NCI-H1417 (cell line): Measurements from ENCODE around the gene CEP72.

Source experiments
- DNase-seq, 3 experiments: peaks; one replicate each; lab custom pipeline; 2025; lab: John Stamatoyannopoulos, UW

The CEP72 gene

DNA sequence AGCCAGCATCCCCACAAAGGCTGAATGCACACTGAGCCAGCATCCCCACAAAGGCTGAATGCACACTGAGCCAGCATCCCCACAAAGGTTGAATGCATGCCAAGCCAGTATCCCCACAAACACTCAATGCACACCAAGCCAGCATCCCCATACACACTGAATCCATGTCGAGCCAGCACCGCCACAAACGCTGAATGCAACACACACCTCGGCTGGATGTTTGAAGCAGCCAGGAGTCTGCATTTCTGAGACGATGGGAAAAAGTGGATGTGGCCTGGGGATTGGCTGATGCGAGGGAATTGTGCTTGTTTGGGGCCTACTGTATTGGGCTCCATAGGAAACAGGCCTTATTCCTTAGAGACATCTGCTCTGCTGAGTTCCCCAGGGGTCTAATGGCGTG is 30.9 kb upstream of the CEP72 start:
- DNase-seq = no peak

DNA sequence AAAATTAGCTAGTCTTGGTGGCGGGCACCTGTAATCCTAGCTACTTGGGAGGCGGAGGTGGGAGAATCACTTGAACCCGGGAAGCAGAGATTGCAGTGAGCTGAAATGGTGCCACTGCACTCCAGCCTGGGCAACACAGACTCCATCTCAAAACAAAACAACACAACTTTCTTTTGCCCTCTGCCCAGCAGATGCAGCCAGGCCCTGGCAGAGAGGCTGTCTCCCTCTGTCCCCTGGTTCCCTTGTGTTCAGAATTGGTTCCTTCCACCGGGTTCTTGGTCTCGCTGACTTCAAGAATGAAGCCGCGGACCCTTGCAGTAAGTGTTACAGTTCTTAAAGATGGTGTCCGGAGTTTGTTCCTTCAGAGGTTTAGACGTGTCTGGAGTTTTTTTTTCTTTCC is 30.2 kb upstream of the CEP72 start:
- no peak for DNase-seq

DNA sequence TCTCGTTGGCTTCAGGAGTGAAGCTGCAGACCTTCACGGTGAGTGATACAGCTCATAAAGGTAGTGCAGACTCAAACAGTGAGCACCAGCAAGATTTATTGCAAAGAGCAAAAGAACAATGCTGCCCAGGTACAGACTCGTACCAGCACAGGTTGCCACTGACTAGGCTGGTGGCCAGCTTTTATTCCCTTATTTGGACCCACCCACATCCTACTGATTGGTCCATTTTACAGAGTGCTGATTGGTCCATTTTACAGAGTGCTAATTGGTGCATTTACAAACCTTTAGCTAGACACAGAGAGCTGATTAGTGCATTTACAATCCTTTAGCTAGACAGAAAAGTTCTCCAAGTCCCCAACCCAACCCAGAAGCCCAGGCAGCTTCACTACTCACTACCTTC is 29.7 kb upstream of the CEP72 start:
- DNase-seq = peak in 1 of 3 experiments; percentile 43

DNA sequence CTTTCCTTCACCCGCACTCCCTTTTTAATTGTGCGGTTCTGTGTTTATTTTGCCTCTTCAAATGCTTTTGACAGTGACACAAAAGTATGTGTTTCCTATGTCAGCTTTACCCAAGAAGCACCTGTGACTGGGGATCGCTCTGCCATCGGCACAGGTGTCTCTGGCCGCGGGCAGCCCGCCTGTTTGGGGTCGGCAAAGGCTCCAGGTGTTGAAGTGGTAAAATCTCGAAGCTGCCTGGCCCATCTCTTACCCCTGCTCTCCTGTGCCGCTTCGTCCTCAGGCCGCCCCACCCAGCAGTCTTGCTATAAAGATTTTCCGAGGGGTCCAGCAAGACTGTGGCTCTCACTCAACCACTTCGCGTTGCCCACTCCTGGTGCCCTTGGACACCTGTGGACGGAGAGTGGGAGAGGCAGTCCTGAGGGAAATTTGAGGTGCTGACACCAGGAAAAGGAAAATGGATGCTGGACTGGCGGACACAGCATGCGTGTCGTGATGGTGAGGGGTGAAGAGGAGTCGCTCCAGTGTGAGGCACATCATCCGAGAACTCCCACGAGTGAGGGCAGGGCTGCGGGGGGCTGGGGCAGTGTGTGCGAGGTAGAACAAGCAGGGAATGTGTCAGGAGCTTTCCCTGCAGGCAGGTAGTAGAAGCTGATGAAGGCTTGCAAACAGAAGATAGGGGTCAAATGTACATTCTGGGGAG is 29.1 kb upstream of the CEP72 start:
- DNase-seq = peak in 1 of 3 experiments; percentile 48

DNA sequence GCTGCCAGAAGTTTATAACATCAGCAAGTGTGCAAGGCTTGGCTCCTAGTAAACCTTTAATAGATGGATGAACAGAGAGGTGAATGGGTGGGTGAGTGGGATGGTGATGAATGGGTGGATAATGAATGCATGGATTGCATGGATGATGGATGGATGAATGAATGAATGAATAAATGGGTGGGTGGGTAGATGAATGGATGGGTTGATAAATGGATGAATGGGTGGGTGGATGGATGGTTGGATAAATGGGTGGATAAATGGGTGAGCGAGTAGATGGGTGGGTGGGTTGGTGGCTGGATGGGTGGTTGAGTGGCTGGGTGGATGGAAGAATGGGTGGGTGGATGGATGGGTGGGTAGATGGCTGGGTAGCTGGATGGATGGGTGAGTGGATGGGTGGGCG is 28.5 kb upstream of the CEP72 start:
- DNase-seq = no peak

DNA sequence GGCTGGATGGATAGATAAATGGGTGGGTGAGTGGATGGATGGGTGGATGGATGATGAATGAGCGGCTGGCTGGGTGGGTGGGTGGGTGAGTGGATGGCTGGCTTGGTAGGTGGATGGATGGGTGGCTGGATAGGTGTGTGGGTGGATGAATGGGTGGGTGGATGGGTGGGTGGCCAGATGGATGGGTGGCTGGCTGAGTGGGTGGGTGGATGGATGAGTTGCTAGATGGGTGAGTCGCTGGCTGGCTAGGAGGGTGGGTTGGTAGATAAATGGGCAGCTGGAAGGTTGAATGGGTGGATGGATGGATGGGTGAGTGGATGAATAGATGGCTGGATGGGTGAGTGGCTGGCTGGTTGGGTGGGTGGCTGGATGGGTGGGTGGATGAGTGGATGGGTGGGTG is 27.9 kb upstream of the CEP72 start:
- no peak for DNase-seq

- DNase-seq = no peak
Observed at GRCh38 chr5:584846-585245, 27.3 kb upstream of the CEP72 start.

GRCh38 chr5:585556-585955 is 26.6 kb upstream of the CEP72 start:
- DNase-seq = no peak

DNA sequence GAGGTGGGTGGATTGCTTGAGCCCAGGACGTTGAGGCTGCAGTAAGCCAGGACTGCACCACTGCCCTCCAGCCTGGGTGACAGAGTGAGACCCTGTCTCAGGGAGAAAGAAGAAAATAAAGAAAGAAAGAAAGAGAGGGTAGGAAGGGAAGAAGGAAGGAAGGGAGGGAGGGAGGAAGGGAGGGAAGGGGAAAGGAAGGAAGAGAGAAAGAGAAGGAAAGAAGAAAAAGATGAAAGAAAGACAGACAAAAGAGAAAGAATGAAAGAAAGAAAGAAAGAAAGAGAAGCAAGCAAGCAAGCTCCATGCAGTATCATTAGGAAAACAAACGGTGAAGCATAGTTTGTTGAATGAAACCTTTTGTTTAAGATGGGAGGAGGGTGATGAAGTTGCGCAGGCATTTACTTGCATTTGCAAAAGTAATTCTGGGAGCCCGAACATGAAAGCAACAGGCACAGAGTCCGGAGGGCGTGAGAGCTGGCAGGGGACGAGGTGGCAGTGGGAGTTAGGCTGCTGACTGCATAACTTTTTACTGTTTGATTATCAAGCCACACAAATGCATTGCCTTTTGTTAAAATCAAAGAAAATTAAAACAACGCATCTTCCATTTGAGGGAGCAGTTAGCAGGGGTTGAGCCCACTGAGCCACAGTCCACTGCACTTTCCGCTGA is 26.0 kb upstream of the CEP72 start:
- DNase-seq = no peak

GRCh38 chr5:586751-587285 is 25.3 kb upstream of the CEP72 start:
- no peak for DNase-seq

DNA sequence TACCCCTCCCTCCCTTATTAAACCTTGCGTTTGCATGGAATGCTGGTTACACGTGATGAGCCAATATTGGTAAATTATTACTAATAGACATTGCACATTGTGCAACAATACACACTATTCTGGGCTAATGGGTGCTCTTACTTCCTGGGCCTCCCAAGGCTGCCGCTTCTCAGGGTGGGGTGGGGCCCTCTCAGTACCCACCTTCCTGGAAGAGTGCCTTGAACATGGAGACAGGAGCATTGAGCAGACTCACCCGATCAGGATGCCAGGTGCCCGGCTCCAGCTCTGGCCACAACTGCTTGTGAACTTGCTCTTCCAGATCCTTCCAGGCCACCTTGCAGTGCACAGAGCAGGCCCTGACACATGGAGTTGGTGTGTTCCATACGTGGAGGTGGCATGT is 24.7 kb upstream of the CEP72 start:
- no peak for DNase-seq

GRCh38 chr5:588406-588995 is 23.6 kb upstream of the CEP72 start:
- peak in 1 of 3 experiments; percentile 36 for DNase-seq

- DNase-seq = no peak
Observed at GRCh38 chr5:589173-589572, 23.0 kb upstream of the CEP72 start.

DNA sequence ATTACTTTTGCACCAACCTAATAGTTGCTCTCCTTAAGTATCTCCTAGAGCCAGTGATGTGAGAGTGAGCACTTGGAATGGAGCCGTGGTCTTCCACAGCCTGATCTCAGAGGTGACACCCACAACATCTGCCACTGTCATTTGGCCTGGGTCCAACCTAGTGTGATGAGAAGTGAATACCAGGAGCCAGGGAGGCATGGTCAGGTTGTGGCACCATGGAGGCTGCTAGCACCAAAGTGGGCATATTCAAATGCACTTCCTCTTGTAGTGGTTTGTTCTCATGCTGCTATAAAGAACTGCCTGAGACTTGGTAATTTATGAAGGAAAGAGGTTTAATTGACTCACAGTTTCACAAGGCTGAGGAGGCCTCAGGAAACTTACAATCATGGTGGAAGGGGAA is 22.6 kb upstream of the CEP72 start:
- no peak for DNase-seq

- no peak for DNase-seq
Observed at GRCh38 chr5:590346-590745, 21.8 kb upstream of the CEP72 start.

GRCh38 chr5:591746-592145 is 20.4 kb upstream of the CEP72 start:
- DNase-seq = peak in 2 of 3 experiments; percentile 51 to 96

DNA sequence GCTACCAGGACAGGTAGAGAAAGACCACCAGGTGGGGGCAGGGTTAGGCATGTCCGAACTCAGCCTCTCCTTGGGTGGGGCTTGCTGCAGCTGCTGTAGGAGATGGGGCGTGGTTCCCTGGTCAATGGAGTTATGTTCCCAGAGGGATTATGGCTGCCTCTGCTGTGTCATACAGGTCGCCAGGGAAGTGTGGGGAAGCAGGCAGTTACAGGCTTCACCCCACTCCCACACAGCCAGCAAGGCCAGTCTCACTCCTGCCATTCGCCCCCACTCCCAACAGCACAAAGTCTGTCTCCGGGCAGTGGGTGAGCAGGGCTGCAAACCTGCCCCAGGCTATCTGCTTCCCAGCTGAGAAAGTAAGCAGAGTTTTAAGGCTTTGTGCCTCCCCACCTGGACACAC is 20.0 kb upstream of the CEP72 start:
- peak in 1 of 3 experiments; percentile 49 for DNase-seq

GRCh38 chr5:593511-593910 is 18.6 kb upstream of the CEP72 start:
- no peak for DNase-seq

- peak; percentile 23 to 81 (median 60) for DNase-seq
Observed at GRCh38 chr5:594226-594860, 17.8 kb upstream of the CEP72 start.

- DNase-seq = no peak
Observed at GRCh38 chr5:595285-595875, 16.8 kb upstream of the CEP72 start.

DNA sequence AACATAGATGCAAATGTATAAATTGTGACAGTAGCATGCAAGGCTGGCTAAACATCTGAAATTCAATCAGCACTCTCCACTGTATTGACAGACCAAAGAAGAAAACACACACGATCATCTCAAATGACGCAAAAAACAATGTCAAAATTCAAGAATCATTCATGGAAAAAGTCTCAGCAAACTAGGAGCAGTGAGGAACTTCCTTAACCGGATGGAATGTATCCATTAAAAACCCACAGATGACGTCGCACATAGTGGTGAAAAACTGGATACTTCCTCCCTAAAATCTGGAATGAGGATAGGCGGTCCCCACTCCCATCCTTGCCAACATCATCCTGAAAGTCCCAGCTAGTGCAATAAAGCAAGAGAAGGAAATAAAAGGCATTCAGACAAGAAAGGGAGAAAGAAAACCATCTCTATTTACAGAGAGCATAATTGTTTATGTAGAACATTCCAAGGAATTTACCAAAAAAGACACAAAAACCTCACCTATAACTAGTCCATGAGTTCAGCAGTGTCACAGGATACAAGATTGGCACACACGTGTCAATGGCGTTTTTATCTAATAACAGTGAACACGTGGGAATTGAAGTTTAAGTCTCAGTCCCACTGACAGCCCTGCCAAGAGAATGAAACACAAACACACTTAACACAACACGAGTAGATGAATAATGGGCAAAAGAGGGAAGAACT is 14.1 kb upstream of the CEP72 start:
- no peak for DNase-seq

DNA sequence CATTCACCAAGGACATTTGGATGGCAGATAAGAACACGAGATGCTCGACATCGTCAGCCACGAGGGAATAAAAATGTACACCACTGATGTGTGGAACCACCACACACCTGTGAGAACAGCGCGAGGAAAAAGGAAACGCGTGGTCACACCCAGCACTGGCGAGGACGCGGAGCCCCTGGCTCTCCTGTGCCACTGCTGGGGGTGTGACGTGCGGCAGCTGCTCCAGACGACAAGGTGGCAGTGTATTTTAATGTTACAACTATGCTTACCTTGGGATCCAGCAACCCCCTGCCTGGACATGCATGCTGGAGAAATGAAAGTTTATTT is 13.6 kb upstream of the CEP72 start:
- DNase-seq = peak in 1 of 3 experiments; percentile 46
